Heart right ventricle (tissue), 16 donors: ENCODE results near the gene EIF3L. TPM values are rescaled to one million over a fixed set of nuclear protein-coding genes. Genes with fewer than 3 reads are reported as not detected.

Source experiments
- ATAC-seq, 8 donors: fragments of 200-7000 bp; cut with Tn5 transposase; one replicate each; pipeline ENCODE4 v1.9.1; 2020; ENCODE audit warnings: mild to moderate bottlenecking in 8 of 8, moderate library complexity in 8 of 8, moderate number of reproducible peaks in 1 of 8
- DNase-seq, 2 donors: peaks; one replicate each; pipeline ENCODE4 v3.0.0-alpha.2; 2020
- H3K27ac ChIP-seq, 10 donors: fragments of 200-600 bp; sonication (generic) in 2 of 10; one replicate each; pipeline versions ENCODE4 v1.5.0 to v1.8.0; 2020 to 2022; ENCODE audit warnings: mild to moderate bottlenecking in 3 of 10
- H3K27me3 ChIP-seq, 7 donors: fragments of 200-600 bp; one replicate each; pipeline ENCODE4 v1.8.0; 2021 to 2022; ENCODE audit warnings: mild to moderate bottlenecking in 2 of 7
- H3K36me3 ChIP-seq, 9 donors: fragments of 200-600 bp; sonication (generic) in 1 of 9; one replicate each; pipeline versions ENCODE4 v1.5.0 to v1.8.0; 2020 to 2022; ENCODE audit warnings: mild to moderate bottlenecking in 2 of 9
- H3K4me1 ChIP-seq, 9 donors: fragments of 200-600 bp; sonication (generic) in 1 of 9; one replicate each; pipeline versions ENCODE4 v1.5.0 to v1.8.0; 2020 to 2022; ENCODE audit warnings: mild to moderate bottlenecking in 4 of 9
- H3K4me3 ChIP-seq, 10 donors: fragments of 200-600 bp; sonication (generic) in 2 of 10; one replicate each; pipeline versions ENCODE4 v1.5.0 to v1.8.0; 2020 to 2022; ENCODE audit warnings: mild to moderate bottlenecking in 7 of 10, moderate library complexity in 2 of 10
- H3K9me3 ChIP-seq, 11 donors: fragments of 200-600 bp in 10 of 11; sonication (generic) in 2 of 11; one replicate each; pipeline versions ENCODE4 v1.5.0 to v1.8.0; 2013 to 2022; ENCODE audit warnings: mild to moderate bottlenecking in 2 of 11, control low read depth in 1 of 11, moderate library complexity in 1 of 11
- WGBS, 2 donors: extraction: QIAGEN DNeasy Blood & Tissue Kit; methylation state at CpG; one replicate each; pipeline ENCODE4 v1.1.7; 2013; ENCODE audit warnings: inconsistent platforms in 1 of 2; 5-methylcytosine and 5-hydroxymethylcytosine counted together
- intact Hi-C, 10 donors: fragments of 100-400 bp; cut with DNase I; formaldehyde crosslinking; loops; one replicate each; pipeline versions ENCODE4 v1.11.1 to v1.14.2; 2022
- polyA plus RNA-seq, 2 donors: library from polyadenylated mRNA; stranded (reverse); fragments of 200-250 nt; gene quantifications; one replicate each; pipeline ENCODE4 v1.2.3, GENCODE V29; 2013
- total RNA-seq, 10 donors: library from RNA; stranded (reverse); fragmentation: NEBNext Ultra II Directional in 3 of 10; extraction: Animal tissue kit (Norgen Biotek cat#: 25700) in 3 of 10; gene quantifications; one replicate each; pipeline versions ENCODE4 v1.2.1 to v1.2.4, GENCODE V29; 2021 to 2023
- TF ChIP-seq, protein P1 (sequence below), 9 donors: fragments of 200-600 bp; sonication (generic) in 2 of 9; IDR thresholded peaks; one replicate each; pipeline versions ENCODE4 v1.5.0 to v1.8.0; 2021 to 2022; ENCODE audit warnings: antibody characterized with exemption in 9 of 9, mild to moderate bottlenecking in 5 of 9, moderate library complexity in 1 of 9
- donor health status: Arrhythmogenic right ventricular cardiomyopathy.
- donor health status: ischemic (EF 13 %, LVEDD 7.1; RV severe dilation, severe dysfunction).
- donor health status: healthy with polysubstance abuse.
- donor health status: DM: no; HTN: yes; CAD: no.
- donor health status: DM: no; HTN: no; CAD: no.
- donor health status: ischemic (EF 25% LVEDD 6.9; RV normal size, moderate dysfunction).
- donor health status: ischemic (EF 25% LVEDD 5.7; RV mildly dilated, moderate dysfunction).
- donor health status: healthy.
- donor health status: DM: yes; HTN: yes; CAD: no.
- donor health status: Ischemic cardiomyopathy.
- donor health status: ischemic (EF 35%, LVEDD 5.7; RV mildly dilated, moderate dysfunction).
- donor health status: nonischemic (EF 11% LVEDD 7.7; RV severe dilation, severe dysfunction).
- donor health status: DM: yes; HTN: yes; CAD: no.
- donor health status: PGD.
- donor health status: ischemic (EF 29% LVEDD 5.4; RV normal size, mild dysfunction).
- donor health status: nonischemic (EF 23%, LVEDD 6.1; RV moderate dilation, normal function).

EIF3L gene
- total and polyA plus RNA-seq, 12 donors, result 135 to 489 (median 428) TPM

DNA sequence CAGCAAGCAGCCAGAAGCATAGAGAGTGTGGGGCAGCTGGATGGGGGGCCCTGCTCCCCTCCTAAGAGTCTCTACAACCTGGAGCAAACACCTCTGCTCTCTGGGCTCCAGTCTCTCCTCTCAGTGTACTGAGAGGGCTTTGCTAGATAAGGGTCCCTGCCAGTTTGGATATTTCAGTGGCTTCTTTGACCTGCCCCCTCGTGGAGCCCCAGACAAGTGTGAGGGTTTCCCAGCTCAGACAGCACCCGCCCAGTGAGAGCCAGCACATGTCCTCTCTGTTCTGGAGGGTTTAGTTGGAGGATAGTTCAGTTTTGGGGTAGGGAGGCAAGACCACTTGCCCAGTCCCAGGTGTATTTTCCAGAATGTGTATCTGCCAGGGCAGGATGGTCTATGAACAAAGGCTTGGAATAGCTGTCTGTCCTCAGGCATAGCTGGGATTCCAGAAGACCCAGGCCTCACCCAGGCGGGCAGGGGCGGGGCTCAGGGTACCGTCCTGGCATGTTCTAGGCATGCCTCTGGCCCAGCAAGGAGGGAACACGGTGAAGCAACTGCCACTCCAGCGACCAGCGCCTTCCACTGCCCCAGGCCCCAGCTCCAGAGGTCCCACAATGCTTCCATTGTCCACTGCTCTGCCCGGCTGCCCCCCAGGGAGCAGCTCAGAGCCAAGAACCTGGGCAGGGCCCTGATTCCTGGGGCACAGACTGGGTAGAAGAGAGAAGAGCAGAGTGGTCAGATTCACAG lies 49.4 kb downstream of the EIF3L start:
- Histone ChIP-seq H3K27me3 (no peaks in the 10 kb centered on the region), H3K4me3 (no peak overlapping the region), H3K9me3 (no peaks in the 10 kb centered on the region), H3K27ac (no peak overlapping the region), H3K4me1 (peaks cover 0 to 37% (median 17%) of the 10 kb centered on the region in 9 donors), H3K36me3 (no peaks in the 10 kb centered on the region)
- ATAC-seq, result no peak
- intact Hi-C loops, result no loop called here
- WGBS, 2 donors, result 62 to 77% methylated on average over 9 of the region's 9 CpGs
- no peak for DNase-seq
- TF ChIP-seq, protein P1, sequence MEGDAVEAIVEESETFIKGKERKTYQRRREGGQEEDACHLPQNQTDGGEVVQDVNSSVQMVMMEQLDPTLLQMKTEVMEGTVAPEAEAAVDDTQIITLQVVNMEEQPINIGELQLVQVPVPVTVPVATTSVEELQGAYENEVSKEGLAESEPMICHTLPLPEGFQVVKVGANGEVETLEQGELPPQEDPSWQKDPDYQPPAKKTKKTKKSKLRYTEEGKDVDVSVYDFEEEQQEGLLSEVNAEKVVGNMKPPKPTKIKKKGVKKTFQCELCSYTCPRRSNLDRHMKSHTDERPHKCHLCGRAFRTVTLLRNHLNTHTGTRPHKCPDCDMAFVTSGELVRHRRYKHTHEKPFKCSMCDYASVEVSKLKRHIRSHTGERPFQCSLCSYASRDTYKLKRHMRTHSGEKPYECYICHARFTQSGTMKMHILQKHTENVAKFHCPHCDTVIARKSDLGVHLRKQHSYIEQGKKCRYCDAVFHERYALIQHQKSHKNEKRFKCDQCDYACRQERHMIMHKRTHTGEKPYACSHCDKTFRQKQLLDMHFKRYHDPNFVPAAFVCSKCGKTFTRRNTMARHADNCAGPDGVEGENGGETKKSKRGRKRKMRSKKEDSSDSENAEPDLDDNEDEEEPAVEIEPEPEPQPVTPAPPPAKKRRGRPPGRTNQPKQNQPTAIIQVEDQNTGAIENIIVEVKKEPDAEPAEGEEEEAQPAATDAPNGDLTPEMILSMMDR (IDR thresholded peaks at IDR 0.05), result no peak

DNA sequence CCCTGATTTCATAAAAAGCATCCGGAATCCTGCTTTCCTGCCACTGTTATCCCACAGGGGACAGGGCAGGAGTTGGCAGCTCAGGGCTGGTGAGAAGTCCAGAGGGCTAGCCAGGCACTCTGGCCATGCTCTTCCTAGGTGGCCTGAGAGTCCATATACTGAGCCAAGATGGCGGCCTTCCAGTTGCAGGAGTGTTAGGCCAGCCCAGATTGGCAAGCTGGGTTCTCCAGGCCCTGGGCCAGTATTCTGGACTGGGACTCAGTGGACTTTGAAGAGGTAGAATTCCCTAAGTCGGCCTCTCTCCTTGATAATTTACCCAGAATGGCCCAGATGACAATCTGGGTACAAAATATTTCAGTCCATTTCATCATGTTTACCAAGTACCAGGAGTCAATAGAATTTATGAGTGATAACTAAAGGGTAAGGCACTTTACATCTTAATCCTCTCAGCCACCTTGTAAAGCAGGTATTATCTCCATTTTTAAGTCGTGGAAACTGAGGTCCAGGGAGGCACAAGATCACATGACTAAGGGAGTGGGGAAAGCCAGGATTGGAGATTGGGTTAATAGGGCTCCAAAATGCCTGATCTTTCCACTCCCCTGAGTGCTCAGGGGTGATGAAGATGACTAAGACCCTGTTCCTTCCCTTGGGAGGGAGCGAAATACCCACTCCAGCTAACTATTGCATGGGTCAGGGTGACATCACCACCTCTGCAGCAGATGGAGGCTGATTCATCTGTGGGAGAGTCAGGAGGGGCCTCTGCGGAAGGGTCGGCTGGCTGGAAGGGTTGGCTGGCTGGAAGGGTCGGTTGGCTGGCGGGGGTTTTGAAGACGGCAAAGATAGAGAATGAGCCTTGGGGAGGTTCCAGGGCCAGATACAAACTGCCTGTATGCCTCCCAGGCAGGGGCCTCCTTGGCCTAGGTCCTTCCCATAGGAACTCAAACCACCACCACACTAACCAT lies 55.6 kb downstream of the EIF3L start:
- TF ChIP-seq, protein P1 (IDR thresholded peaks at IDR 0.05), result no peak
- ATAC-seq, result peak in 6 of 8 donors; percentile 25 to 80 (median 53)
- Histone ChIP-seq H3K4me3 (peak overlapping the region in 7 of 10 donors; percentile 49 to 75 (median 66)), H3K9me3 (no peaks in the 10 kb centered on the region), H3K4me1 (peaks cover 5 to 43% (median 19%) of the 10 kb centered on the region in 9 donors), H3K27me3 (no peaks in the 10 kb centered on the region), H3K36me3 (peaks cover 0 to 3% (median 0%) of the 10 kb centered on the region in 9 donors), H3K27ac (peak overlapping the region; percentile 75 to 94 (median 88))
- 63 to 72% methylated on average over 10 of the region's 10 CpGs for WGBS, 2 donors
- intact Hi-C loops, result loop anchor here in 1 of 10 donors (10.0 kb wide), 1 partner anchor 50 kb away; the partner anchor contains the start of genes C22orf23 and POLR2F
- peak in 1 of 2 donors; percentile 33 for DNase-seq

DNA sequence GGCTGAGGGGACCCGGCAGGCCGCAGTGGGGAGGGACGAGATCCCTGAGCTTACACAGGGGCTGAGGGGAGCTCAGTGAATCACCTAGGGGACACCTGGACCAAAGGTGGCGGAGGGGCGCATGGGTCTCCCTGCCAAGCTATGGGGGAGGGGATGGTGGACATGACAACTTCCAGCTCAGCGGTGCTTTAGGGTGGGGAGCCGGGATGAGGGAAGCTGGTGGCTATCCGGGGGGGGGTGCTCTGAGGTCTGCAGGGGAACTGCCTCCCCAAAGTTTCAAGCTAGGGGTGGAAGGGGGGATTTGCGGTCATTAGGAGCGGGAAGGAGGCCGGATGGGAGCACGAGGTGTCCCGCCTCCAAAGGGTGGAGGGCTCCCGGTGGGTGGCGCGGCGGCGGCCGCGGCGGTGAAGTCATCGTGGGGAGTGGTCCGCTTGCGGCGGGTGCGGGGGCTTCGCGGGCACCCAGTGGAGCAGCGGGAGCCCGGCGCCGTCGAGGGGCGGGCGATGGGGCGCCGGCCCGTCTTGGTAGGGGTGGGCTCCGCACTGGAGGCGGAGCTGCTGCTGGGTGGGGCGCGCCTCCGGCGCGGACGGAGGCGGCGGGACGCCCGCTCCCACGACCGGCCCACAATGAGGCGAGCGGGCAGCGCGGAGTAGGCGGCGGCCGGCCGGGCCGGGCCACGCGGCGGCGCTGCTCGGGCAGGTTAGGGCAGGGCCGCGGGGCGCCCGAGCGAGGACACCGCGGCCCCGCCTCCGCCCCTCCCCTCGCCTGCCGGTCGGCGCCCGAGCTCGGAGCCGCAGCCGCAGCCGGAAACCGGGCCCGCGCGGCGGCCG lies 56.5 kb downstream of the EIF3L start, which contains the start of gene MICALL1:
Gene MICALL1 (plus strand): TSS at position 764 of the 830 bp plus-strand sequence. CDS start 126 bp downstream, outside the sequence.
- TF ChIP-seq, protein P1 (IDR thresholded peaks at IDR 0.05), result peak in 6 of 9 donors; percentile 5 to 63 (median 32)
- peaks cover 5 to 50% (median 27%) of the 10 kb centered on the region in 9 donors for H3K4me1 ChIP-seq
- WGBS, 2 donors, result 5 to 7% methylated on average over 62 to 90 of the region's 90 CpGs
- intact Hi-C loops, result loop anchor here in 1 of 10 donors (10.0 kb wide), 1 partner anchor 49 kb away; the partner anchor contains the start of genes C22orf23 and POLR2F
- H3K27ac ChIP-seq, result peak within 1 kb of the TSS; percentile 78 to 94 (median 88)
- peaks cover 0 to 3% (median 0%) of the 10 kb centered on the region in 9 donors for H3K36me3 ChIP-seq
- H3K27me3 ChIP-seq, result no peaks in the 10 kb centered on the region
- peak; percentile 75 to 91 (median 80) for ATAC-seq
- peak within 1 kb of the TSS; percentile 49 to 99 (median 70) for H3K4me3 ChIP-seq
- DNase-seq, result peak; percentile 67 to 79
- H3K9me3 ChIP-seq, result no peaks in the 10 kb centered on the region
